Stimulated activated CD8-positive, alpha-beta memory T cell treated with anti-CD3 and anti-CD28 coated beads, Interleukin-7, amount 100 ng/mL, for 4 hours (primary cell): ENCODE results near the gene CNTN6.

Experiments used
- DNase-seq, 2 donors: peaks; one replicate each; pipeline ENCODE4 v3.0.0-alpha.2; 2020; ENCODE audit warnings: low read depth in 2 of 2

Gene CNTN6

DNA sequence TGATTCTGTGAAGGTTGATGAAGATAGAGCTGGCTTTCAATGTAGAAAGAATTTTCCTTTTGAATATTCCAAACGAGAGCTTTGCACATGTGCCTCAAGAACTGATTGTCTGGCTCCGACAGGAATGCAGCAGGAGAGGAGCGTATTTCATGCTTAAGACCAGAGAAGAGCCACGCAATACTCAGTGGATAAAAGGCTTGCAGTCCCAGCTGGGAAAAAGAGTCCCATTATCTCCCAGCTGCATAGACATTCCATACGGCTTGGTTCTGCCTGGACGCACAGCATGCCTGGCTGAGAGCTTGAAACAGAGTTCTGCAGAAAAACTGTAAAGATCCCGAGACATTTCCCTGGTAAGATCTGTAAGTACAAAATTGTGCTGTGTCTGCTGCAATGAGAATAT, at the start of gene CNTN6:
Gene CNTN6 (plus strand): TSS at position 254 of the 400 bp plus-strand sequence. CDS start 54,985 bp downstream, outside the sequence.
- no peak for DNase-seq

DNA sequence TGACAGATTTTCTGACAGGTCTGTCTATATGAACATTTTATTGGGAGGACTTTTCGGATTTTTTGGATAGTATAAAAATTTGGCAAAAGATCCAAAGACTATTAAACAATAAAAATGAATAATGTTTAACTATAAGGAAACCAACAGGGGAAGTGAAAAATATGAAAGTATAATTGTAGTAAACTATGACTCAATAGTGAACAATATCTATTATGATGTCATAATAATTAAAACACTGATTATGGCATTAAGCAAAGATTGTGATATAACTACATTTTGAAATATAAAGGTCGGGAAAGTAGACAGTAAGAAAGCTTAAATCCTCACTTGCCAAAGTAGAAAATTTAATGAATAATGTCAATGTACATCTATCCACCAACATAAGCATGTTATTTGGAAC, 44.3 kb upstream of the CNTN6 start:
- DNase-seq: no peak

DNA sequence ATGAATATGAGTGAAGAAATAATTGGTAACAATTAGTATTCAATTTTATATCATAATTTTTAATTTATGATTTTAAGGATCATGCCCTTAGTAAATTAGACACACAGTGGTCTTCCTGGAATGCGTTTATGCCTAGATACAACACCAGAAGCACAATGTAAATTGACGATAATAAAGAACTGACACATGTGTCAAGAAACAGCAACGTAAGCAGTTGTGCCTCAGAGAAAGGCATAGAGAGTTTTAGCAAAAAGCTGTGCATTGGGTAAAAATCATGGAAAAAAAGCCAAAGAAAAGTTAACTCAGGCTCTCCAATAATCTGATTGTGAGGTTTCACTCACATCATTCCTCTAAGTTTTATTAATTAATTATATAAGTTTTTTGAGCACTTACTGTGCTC, 37.0 kb upstream of the CNTN6 start:
- no peak for DNase-seq

DNA sequence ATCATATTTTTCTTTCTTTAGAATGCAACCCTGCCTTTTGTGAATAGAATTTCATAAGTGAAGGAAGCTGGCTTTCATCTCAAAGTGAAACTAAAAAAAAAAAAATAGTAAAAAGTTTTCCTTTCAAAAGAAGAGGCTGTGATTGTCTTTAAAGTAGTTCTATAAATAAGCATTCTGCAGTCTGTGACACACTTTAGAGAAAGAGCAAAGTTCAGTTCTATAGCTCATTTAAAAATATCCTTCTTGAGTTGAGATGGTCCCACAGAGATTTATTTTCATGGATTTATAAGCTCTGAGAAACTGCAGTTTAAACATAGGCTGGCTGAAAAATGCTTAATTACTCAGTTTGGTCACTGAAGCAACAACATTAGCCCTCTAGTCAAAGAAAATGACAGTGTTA, 36.1 kb upstream of the CNTN6 start:
- no peak for DNase-seq

DNA sequence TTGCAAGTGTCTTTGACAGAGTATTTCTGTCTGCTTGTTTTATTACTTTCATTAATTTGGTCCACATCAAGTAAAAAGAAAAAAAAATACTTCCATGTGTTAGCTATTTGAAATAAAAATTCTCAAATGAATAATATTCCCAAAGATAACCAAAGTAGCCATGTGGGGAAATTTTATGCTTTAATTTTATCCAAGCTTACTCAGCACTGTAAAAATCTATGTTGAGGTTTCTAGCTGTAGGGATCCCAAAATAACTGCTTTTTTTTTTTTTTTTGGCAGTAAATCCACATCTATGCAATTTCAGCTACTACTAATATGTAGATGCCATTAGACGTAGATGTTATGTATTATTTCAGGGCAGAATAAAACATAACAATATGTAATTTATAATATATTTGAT, 35.4 kb upstream of the CNTN6 start:
- no peak for DNase-seq

DNA sequence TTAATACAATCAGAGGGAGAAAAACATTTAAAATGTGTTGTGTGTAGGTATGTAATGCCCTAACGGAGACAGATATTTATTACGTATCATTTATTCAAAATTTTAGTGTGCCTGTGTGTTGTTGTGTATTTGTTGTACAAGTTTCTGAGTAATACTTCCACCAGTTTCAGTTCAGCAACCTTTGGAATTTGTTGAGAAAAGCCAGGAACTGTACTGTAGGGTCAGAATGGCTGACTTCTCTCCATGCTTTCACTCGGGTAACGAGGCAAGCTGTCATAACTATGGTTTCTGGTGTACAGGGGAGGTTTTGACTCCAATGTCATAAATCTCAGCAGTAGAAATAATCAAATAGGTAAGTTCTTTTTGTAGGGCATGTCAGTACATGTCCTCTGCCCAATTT, 23.8 kb upstream of the CNTN6 start:
- DNase-seq: no peak

DNA sequence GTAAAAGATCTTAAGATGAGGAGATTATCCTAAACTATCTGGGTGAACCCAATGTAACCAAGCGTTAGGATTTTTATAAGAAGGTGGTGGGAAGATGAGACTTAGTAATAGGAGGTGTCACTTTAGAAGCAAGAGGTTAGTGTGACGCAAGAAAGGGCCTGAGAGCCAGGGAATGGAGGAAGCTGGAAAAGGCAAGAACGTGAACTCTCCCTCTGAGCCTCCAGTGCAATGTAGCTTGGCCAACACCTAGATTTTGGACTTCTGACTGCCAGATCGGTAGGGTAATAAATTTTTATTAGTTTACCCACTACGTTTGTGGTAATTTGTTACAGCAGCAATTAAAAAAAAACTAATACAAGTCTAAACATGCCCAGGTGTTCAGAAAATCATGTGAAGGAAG, 20.8 kb upstream of the CNTN6 start:
- no peak for DNase-seq

DNA sequence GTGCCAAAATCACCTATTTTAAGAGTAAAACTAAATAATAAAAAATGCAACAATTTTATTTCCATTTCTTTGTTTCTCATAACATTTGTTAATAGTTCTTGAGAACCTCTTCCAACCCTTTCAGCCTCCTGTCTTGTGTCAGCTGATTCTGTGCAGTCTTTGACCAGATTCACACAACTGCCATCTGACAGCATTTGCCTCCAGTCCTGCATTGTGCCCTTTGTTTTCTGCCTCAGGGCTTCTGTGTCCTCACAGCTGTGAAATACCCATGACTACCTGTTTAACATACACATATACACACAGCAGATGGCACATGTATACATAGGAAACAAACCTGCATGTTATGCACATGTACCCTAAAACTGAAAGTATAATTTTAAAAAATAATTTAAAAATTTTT, 13.2 kb upstream of the CNTN6 start:
- no peak for DNase-seq

DNA sequence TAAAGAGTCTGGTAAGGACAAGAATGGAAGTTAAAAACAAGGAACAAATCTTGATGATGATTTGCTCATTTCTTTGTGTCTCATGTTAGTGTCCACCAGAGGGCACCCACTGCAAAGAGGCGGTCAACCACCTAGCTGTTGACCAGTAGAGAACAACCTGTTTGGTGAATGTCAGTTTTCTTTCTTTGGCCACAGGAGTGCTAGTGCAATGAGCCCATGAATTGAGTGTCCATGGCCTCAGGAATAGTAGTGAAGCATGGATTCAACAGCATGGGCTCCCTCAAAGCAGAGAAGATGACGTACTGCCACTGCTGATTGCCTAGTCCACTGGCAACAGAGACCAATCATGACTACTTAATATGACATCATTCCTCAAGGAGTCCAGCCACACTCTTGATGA, 10.7 kb upstream of the CNTN6 start:
- no peak for DNase-seq

DNA sequence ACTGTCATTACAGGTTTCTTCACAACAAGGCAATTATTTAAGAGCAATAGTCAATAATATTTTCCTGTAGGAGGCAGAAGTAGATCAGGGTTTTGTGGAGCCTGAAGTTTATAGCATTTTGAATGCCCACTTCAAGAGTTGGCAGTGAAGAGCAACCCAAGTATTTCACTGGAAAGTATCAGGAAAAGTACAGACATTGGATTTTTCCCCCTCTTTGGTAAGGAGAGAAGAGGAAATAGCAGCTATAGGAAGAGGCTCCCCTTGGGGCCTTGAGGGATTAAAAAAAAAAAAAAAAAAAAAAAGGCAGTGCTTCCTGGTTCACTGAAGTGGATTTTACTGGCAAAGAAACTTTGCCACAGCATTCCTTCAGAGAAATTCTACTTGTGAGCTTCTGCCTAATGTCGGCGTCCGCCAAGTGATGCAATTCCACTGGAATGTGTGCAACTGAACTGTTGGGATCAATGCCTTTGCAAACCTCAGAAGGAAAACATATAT, 5.7 kb upstream of the CNTN6 start:
- DNase-seq: no peak

DNA sequence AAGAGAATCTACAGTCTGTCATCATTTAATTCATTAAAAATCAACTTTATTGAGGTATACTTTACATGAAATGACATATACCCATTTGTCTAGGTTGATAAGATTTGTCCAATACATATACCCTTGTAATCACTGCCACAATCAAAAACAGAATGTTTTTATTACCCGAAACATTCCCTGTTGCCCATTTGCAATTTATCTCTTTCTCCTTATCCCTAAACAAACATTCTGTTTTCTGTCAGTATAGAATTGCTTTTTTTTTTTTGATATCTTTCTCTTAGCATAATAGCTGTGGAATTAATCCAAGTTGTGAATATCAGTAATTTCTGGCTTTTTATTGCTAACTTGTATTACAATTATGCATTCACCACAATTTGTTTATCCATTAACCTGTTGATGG, 4.3 kb upstream of the CNTN6 start:
- DNase-seq: no peak

DNA sequence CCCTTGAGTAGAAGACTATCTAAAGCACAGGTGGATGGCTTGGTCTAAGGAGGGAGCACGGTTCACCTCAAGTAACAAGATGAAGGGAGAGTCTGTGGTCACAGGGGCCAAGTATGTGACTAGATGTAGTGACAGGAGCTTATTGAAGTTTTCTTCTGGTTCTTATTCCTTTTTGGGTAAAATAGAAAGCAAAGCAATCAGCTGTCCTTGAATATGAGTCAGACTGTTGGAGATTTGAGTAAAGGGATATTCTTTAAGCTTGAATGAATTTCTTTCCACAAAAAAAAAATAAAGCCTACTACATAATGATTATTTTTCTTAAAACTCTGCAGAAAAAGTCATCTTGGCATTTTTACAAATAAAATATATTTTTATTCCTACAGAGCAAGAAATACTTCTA, 1.5 kb upstream of the CNTN6 start:
- no peak for DNase-seq

DNA sequence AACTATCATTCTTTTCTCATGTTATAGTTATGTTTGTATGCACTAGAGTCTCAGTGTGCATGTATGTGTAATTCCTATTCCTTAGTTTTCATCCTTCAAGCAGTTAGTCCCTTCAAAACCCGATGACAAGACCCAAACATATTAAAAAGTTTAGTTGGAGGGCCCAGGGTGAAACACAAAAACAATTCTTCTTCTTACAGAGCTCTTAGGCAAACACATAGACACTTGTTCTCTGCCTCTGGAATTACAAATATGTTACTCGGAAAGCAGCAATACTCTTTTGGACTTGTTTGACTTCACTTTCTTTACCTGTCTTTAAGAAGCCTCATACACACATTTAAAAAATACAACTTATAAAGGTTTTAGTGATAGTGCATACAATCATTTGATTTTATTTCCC, 763 bp upstream of the CNTN6 start:
- DNase-seq: no peak

DNA sequence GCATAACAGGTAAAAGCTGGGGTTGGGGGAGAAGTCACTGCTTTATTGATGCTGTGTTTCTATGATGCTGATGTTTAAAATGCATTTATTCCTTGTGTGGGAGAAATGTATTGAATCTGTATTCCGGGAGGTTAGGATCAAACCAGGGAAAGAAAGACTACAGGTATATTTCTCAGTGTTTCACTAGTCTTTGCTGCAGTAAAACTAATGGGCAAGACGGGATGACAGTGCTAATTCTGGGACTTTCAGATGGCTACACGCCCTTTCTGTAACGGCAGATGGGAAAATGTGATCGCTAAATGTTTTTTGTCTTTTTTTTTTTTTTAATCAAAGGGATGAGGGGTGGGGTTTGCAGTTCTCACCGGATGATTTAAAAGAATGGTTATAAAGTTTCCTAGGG, 393 bp downstream of the CNTN6 start:
- no peak for DNase-seq

DNA sequence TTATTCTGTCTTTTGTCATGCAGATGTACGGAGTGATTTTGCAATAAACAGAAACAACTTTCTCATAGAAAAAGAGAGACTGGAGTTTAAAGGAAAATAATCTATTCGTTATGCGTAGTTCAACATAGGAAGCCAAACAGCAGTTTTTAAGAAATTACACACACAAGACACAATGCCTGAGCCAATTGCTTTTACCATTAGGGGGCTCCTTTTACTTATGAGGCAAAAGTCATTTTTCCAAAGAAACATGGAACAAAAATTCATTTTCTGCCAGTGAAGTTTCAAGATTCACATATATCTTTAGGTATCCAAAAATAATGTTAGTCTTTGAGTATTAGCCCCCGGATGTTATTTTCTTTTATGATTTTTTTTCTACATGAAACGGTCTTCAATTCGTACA, 10.7 kb downstream of the CNTN6 start:
- DNase-seq: no peak

DNA sequence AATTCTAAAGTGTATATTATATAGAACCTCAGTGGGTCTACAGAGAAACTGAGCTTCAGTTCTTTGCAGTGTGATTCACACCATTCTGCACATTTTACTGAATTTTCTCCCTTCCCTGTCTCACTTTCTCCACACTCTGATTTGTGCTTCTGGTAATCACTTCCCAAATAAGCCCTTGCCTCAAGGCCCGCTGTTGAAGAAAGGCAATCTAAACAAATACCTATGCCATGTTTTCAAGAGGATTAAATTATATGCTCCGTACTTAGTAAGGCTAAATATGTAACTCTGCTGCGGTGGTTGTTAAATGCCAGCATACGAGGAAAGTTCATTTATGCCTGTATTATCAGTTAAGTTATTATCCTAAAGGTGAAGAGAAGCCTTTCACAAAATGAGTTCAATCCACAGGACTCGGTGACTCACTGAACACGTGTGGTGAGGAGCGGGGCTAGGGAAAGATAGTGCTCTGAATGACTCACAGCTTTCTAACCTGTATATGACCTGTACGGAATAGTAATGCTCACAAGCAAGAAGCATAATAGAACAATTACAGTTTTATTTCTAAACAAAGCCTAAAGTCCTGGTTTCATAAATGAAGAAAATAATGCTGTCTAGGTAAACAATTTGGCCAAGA, 25.1 kb downstream of the CNTN6 start:
- DNase-seq: no peak

DNA sequence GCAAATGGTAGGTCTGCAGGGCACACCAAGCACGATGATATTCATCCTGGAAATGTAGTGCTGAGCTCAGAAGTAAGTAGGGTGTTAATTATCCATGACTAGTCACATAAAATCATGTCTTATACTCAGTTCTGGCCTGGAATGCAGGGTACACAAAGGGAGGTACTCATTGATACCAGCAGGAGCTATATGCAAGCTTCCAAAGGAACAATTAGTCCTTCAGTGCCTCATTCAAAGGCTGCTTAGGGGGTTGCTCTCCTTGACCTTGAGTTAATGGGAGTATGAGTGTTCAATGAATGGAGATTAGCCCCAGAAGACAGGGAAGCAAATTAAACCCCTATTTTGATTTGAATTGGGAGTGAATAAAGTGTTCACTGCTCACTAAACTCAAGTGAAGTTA, 38.3 kb downstream of the CNTN6 start:
- DNase-seq: no peak

DNA sequence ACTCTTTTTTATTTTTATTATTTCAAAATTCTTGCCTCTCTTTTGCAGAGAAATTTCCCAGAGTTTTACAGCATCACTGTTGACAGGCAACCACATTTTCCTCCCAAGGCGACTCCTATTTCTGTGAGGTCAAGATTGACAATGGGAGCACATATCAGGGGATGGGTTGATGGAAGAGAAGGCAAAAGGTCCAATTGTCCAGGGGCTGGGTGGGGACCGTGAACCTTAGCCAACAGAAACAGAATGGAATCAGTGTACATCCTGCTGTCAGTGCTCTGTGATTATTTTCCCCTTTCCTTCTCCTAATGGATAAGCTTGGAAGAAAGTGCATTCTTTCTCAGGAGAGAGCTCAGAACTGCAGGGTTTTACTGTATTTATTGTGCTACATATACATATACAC, 42.4 kb downstream of the CNTN6 start:
- DNase-seq: no peak

DNA sequence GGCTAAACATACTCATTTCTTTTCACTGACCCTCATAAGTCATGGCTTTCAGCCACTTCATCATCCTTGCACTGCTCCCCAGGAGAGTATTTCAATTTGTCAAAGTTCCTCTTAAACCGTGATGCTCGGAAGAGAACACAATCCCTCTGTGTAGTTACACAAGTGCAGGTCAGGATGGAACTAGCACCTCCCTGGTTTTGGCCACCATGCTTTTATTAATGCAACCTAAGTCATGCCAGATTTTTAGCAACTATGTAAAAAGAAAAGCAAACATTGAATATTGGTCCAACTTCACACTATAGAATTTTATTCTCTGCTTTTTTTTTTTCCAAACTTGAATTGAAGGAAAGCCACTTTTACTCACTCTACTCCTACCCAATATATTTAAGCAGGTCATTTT, 45.2 kb downstream of the CNTN6 start:
- no peak for DNase-seq

DNA sequence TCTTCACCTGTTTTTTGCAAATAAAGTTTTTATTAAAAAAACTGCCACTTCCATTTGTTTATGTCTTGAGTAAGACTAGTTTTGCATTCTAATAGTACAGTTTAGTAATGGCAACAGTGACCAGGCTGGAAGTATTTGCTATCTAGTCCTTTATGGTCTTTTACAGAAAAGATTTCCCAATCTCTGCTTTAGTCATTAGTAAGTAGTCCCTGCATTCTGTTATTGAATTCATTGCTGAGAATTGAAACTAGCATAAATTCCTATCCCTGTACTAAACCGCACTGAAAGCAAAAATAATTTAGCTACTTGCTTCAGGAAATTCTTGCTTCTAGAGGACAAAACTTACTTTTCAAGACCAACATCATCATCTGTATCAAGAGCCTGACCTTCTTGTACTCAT, 46.2 kb downstream of the CNTN6 start:
- DNase-seq: no peak

DNA sequence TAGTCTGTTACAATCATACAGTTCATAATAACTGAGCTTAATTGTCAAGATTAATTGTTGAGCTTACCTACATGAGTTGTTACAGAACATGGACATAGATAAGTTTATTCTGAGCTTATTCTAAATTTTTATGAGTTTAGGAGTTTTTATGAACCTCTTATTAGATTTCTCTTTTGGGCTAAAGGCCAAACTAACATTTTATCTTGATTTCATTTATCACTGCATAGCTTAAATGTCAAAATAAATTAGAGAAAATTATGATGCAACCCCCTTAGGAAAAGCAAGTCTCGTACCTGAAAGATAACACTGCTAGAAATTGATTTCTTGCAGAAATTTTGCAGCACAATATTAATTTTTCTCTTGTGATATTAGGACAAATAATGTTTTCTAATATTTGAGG, 54.5 kb downstream of the CNTN6 start:
- DNase-seq: no peak

DNA sequence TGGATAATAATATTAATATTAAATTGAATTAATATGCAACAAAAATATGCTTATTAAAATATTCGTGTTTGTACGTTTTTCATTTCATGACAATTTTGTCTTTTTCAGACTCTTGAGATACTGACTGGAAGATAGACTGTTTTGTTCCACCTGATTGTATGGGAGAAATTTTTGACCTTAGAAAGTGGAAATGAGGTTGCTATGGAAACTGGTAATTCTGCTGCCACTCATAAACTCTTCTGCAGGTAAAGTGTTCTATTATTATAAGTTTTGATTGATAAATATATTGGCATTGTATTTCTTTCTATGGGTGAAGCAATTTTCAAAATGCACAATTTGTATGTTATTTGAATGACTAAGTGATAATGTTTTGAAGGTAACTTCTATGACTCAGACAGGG, 55.0 kb downstream of the CNTN6 start:
- DNase-seq: no peak

DNA sequence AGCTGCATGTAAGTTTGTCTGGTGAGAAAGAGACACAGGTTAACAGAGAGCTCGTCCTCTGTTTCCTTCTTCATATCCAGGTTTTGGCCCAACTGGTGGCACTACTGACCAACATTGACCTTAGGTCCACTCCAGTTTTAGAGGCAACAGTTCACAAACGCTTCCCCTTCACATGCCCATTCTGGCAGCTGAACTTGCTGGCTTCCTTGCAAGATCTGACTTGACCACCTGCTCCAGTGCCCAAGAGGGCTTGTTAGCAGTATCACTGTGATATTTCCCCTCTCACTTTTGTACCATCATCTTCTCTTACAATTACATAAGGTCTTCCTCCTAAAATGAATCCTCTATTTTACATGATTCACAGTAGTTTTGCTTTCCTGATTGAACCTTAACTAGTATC, 71.3 kb downstream of the CNTN6 start:
- DNase-seq: no peak

DNA sequence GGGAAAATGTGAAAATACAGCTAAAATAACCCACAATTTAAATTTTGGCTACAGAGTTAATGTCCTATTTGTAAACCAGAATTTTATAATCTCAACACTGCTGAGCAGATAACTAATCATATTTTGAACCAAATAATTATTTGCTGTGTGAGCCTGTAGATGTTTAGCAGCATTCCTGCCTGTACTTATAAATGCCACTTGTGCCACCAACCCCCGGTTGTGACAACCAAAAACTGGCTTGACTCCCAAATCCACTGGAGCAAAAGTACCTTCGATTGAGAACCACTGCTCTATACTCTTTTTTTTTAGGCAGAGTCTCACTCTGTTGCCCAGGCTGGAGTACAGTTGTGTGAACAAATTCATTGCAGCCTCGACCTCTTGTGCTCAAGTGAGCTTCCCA, 78.5 kb downstream of the CNTN6 start:
- no peak for DNase-seq
